Osteoblast (primary cell): ENCODE results near the gene MRPL50. TPM values are rescaled to one million over a fixed set of nuclear protein-coding genes. Genes with fewer than 3 reads are reported as not detected.

Source experiments
- DNase-seq: peaks from one replicate; pipeline ENCODE4 v3.0.0; 2011; ENCODE audit warnings: low spot score, mixed read lengths; ENCODE audit not compliant: insufficient read length; ENCODE audit errors: missing footprints
- H2AFZ ChIP-seq: 2 replicates; pipeline ENCODE4 v1.6.0; 2011; ENCODE audit warnings: mild to moderate bottlenecking, low read length
- H3K27ac ChIP-seq: 2 replicates; pipeline ENCODE4 v1.5.1; 2011; ENCODE audit warnings: mild to moderate bottlenecking, low read depth, low read length, moderate library complexity
- H3K27me3 ChIP-seq: 2 replicates; pipeline ENCODE4 v1.6.0; 2012; ENCODE audit warnings: mild to moderate bottlenecking, control low read depth, inconsistent platforms, low read length, moderate library complexity; ENCODE audit not compliant: insufficient read depth
- H3K36me3 ChIP-seq: 2 replicates; pipeline ENCODE4 v1.5.1; 2011; ENCODE audit warnings: mild to moderate bottlenecking, low read length, control low read depth, moderate library complexity; ENCODE audit not compliant: insufficient read depth
- H3K4me1 ChIP-seq: 2 replicates; pipeline ENCODE4 v1.5.1; 2011; ENCODE audit warnings: mild to moderate bottlenecking, low read length, control low read depth, moderate library complexity; ENCODE audit not compliant: insufficient read depth
- H3K4me2 ChIP-seq: 2 replicates; pipeline ENCODE4 v1.6.0; 2011; ENCODE audit warnings: mild to moderate bottlenecking, low read length; ENCODE audit not compliant: insufficient read depth
- H3K4me3 ChIP-seq: fragments of 200-600 bp; sonication (generic); 3 replicates; pipeline ENCODE4 v1.5.1; 2012; ENCODE audit warnings: mild to moderate bottlenecking, low read length, inconsistent platforms; ENCODE audit not compliant: insufficient read depth
- H3K79me2 ChIP-seq: 2 replicates; pipeline ENCODE4 v1.6.0; 2012; ENCODE audit warnings: mild to moderate bottlenecking, low read length, control low read depth, inconsistent platforms; ENCODE audit not compliant: insufficient read depth
- H3K9me3 ChIP-seq: 2 replicates; pipeline ENCODE4 v1.5.1; 2011; ENCODE audit warnings: low read depth, low read length, control low read depth
- H4K20me1 ChIP-seq: 2 replicates; pipeline ENCODE4 v1.6.0; 2012; ENCODE audit warnings: mild to moderate bottlenecking, low read length, control low read depth; ENCODE audit not compliant: insufficient read depth
- CTCF ChIP-seq: IDR thresholded peaks from 2 replicates; pipeline ENCODE4 v1.5.1; 2011; ENCODE audit warnings: mild to moderate bottlenecking, low read depth, low read length, moderate library complexity; ENCODE audit errors: extremely low read depth
- total RNA-seq: library from RNA; depleted of rRNA; stranded (reverse); fragments of >200 nt; gene quantifications from 2 replicates; pipeline ENCODE4 v1.2.3, GENCODE V29; 2012

Gene MRPL50
- total RNA-seq, 1 donor = 12.3 TPM

- Histone ChIP-seq H3K4me1 (peaks cover 5% of the 10 kb centered on the region), H3K27ac (no peak overlapping the region), H2AFZ (no peak overlapping the region), H3K4me2 (no peak overlapping the region), H3K36me3 (no peaks in the 10 kb centered on the region), H4K20me1 (no peaks in the 10 kb centered on the region), H3K4me3 (no peak overlapping the region), H3K9me3 (no peaks in the 10 kb centered on the region), H3K27me3 (no peaks in the 10 kb centered on the region), H3K79me2 (no peaks in the 10 kb centered on the region)
- TF ChIP-seq CTCF = no peak
- no peak for DNase-seq
Measured at GRCh38 chr9:101381118-101381517, 17.3 kb downstream of the MRPL50 start.

GRCh38 chr9:101380295-101380694 lies 18.1 kb downstream of the MRPL50 start:
- no peak for TF ChIP-seq CTCF

GRCh38 chr9:101376111-101376848 lies 22.1 kb downstream of the MRPL50 start:
- Histone ChIP-seq H2AFZ (no peak overlapping the region), H3K4me3 (no peak overlapping the region), H3K79me2 (no peaks in the 10 kb centered on the region), H4K20me1 (no peaks in the 10 kb centered on the region), H3K36me3 (no peaks in the 10 kb centered on the region), H3K9me3 (no peaks in the 10 kb centered on the region), H3K4me1 (peaks cover 11% of the 10 kb centered on the region), H3K4me2 (peak overlapping the region; percentile 3), H3K27me3 (no peaks in the 10 kb centered on the region), H3K27ac (peak overlapping the region; percentile 58)
- TF ChIP-seq CTCF = no peak
- peak; percentile 47 for DNase-seq

More at GRCh38 chr9:101380295-101380694, 18.1 kb downstream of the MRPL50 start:
- H3K4me2 ChIP-seq = no peak overlapping the region
- no peaks in the 10 kb centered on the region for H4K20me1 ChIP-seq
- H2AFZ ChIP-seq = no peak overlapping the region
- H3K79me2 ChIP-seq = no peaks in the 10 kb centered on the region
- H3K4me1 ChIP-seq = peaks cover 11% of the 10 kb centered on the region
- no peak for DNase-seq
- no peak overlapping the region for H3K27ac ChIP-seq
- H3K9me3 ChIP-seq = no peaks in the 10 kb centered on the region
- no peaks in the 10 kb centered on the region for H3K27me3 ChIP-seq
- H3K36me3 ChIP-seq = no peaks in the 10 kb centered on the region
- no peak overlapping the region for H3K4me3 ChIP-seq

- peak overlapping the region; percentile 21 for H3K27ac ChIP-seq
- no peak overlapping the region for H3K4me3 ChIP-seq
- H3K9me3 ChIP-seq = no peaks in the 10 kb centered on the region
- no peaks in the 10 kb centered on the region for H3K36me3 ChIP-seq
- TF ChIP-seq CTCF = no peak
- H3K27me3 ChIP-seq = no peaks in the 10 kb centered on the region
- H4K20me1 ChIP-seq = no peaks in the 10 kb centered on the region
- H3K4me2 ChIP-seq = no peak overlapping the region
- no peaks in the 10 kb centered on the region for H3K79me2 ChIP-seq
- H2AFZ ChIP-seq = no peak overlapping the region
- peaks cover 11% of the 10 kb centered on the region for H3K4me1 ChIP-seq
- DNase-seq = no peak
Measured at GRCh38 chr9:101375546-101375945, 22.9 kb downstream of the MRPL50 start.
